ENCODE data around the gene PRKG1.

Gene PRKG1

DNA sequence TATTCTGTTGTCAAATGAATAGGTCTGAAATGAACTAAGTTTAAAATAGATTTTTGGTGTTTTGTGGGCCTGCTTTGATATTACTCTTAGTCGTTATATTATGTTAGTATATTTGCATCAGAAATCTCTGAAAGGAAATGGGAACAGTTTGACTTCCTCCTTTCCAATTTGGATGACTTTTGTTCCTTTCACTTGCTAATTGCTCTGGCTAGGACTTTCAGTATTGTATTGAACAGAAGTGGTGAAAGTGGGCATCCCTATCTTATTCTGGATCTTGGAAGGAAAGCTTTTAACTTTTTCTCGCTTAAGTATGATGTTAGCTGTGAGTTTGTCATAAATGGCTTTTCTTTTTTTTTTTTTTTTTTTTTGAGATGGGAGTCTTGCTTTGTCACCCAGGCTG lies 966.2 kb downstream of the PRKG1 start:
- TF ChIP-seq POLR2AphosphoS5 (IDR thresholded peaks at IDR 0.05; ENCODE audit: low read depth) (no peak), REST (IDR thresholded peaks at IDR 0.05; ENCODE audit: insufficient replicate concordance, low read depth) (no peak), GABPA (IDR thresholded peaks at IDR 0.05; ENCODE audit: low read depth) (no peak), CTCF (IDR thresholded peaks at IDR 0.05; ENCODE audit: insufficient read depth, low read length) (no peak), SPI1 (IDR thresholded peaks at IDR 0.05; ENCODE audit: borderline replicate concordance, low read depth) (no peak)
- no peak overlapping the region for H3K27ac ChIP-seq (replicated peaks)
- H3K4me3 ChIP-seq (replicated peaks; ENCODE audit: insufficient read depth, low read length): no peak overlapping the region
- DNase-seq (ENCODE audit: low read depth in 1 of 2, low spot score in 1 of 2): no peak
- no peaks in the 10 kb centered on the region for H3K27me3 ChIP-seq (ENCODE audit: insufficient read depth, poor library complexity, severe bottlenecking)

GRCh38 chr10:52043811-52044210 lies 969.5 kb downstream of the PRKG1 start:
- TF ChIP-seq GABPA (IDR thresholded peaks at IDR 0.05; ENCODE audit: low read depth) (no peak), POLR2AphosphoS5 (IDR thresholded peaks at IDR 0.05; ENCODE audit: low read depth) (no peak), CTCF (IDR thresholded peaks at IDR 0.05; ENCODE audit: insufficient read depth, low read length) (no peak), SPI1 (IDR thresholded peaks at IDR 0.05; ENCODE audit: borderline replicate concordance, low read depth) (no peak), REST (IDR thresholded peaks at IDR 0.05; ENCODE audit: insufficient replicate concordance, low read depth) (no peak)
- Histone ChIP-seq H3K4me3 (replicated peaks; ENCODE audit: insufficient read depth, low read length) (no peak overlapping the region), H3K27ac (replicated peaks) (no peak overlapping the region), H3K27me3 (ENCODE audit: insufficient read depth, poor library complexity, severe bottlenecking) (no peaks in the 10 kb centered on the region)
- no peak for DNase-seq (ENCODE audit: low read depth in 1 of 2, low spot score in 1 of 2)

GRCh38 chr10:52048051-52048450 lies 973.8 kb downstream of the PRKG1 start:
- Histone ChIP-seq H3K27ac (replicated peaks) (no peak overlapping the region), H3K27me3 (ENCODE audit: insufficient read depth, poor library complexity, severe bottlenecking) (no peaks in the 10 kb centered on the region), H3K4me3 (replicated peaks; ENCODE audit: insufficient read depth, low read length) (no peak overlapping the region)
- DNase-seq (ENCODE audit: low read depth in 1 of 2, low spot score in 1 of 2): no peak
- TF ChIP-seq POLR2AphosphoS5 (IDR thresholded peaks at IDR 0.05; ENCODE audit: low read depth) (no peak), SPI1 (IDR thresholded peaks at IDR 0.05; ENCODE audit: borderline replicate concordance, low read depth) (no peak), REST (IDR thresholded peaks at IDR 0.05; ENCODE audit: insufficient replicate concordance, low read depth) (no peak), GABPA (IDR thresholded peaks at IDR 0.05; ENCODE audit: low read depth) (no peak), CTCF (IDR thresholded peaks at IDR 0.05; ENCODE audit: insufficient read depth, low read length) (no peak)

All from HL-60 (cell line).